Fibroblast of lung (primary cell): ENCODE data around the gene STIM1. TPM values are rescaled to one million over a fixed set of nuclear protein-coding genes. Genes with fewer than 3 reads are reported as not detected.

Experiments
- DNase-seq, 2 donors: peaks; one replicate each; pipeline versions ENCODE4 v3.0.0 to v3.0.0-alpha.2; 2010; ENCODE audit warnings: low read depth in 2 of 2
- H2AFZ ChIP-seq: 2 replicates; pipeline ENCODE4 v1.5.1; 2012; ENCODE audit warnings: low read length, control low read depth, inconsistent platforms
- H3K27ac ChIP-seq: 2 replicates; pipeline ENCODE4 v1.5.1; 2011; ENCODE audit warnings: low read length, control low read depth; ENCODE audit not compliant: insufficient read depth
- H3K27me3 ChIP-seq: 2 replicates; pipeline ENCODE4 v1.5.1; 2011; ENCODE audit warnings: mild to moderate bottlenecking, low read length; ENCODE audit not compliant: control insufficient read depth, insufficient read depth
- H3K36me3 ChIP-seq: 2 replicates; pipeline ENCODE4 v1.5.1; 2011; ENCODE audit warnings: low read length; ENCODE audit not compliant: control insufficient read depth, insufficient read depth
- H3K4me1 ChIP-seq: 2 replicates; pipeline ENCODE4 v1.5.1; 2011; ENCODE audit warnings: low read length; ENCODE audit not compliant: control insufficient read depth, insufficient read depth; ENCODE audit errors: extremely low read depth
- H3K4me2 ChIP-seq: 2 replicates; pipeline ENCODE4 v1.5.1; 2011; ENCODE audit warnings: low read length, control low read depth; ENCODE audit not compliant: insufficient read depth; ENCODE audit errors: extremely low read depth
- H3K4me3 ChIP-seq, 4 experiments: fragments of 200-600 bp in 1 of 4; sonication (generic) in 1 of 4; replicated peaks in 1 of 4; 2 replicates each; pipeline ENCODE4 v1.5.1; 2011 to 2016; ENCODE audit warnings: low read length in 4 of 4, low read depth in 3 of 4, mild to moderate bottlenecking in 3 of 4, control low read depth in 2 of 4, inconsistent platforms in 1 of 4, mixed read lengths in 1 of 4; ENCODE audit not compliant: insufficient read depth in 1 of 4; ENCODE audit errors: control extremely low read depth in 1 of 4
- H3K79me2 ChIP-seq: 2 replicates; pipeline ENCODE4 v1.5.1; 2012; ENCODE audit warnings: mild to moderate bottlenecking, low read length, inconsistent platforms; ENCODE audit not compliant: control insufficient read depth, insufficient read depth
- H3K9ac ChIP-seq: 2 replicates; pipeline ENCODE4 v1.5.1; 2011; ENCODE audit warnings: mild to moderate bottlenecking, low read length, control low read depth; ENCODE audit not compliant: insufficient read depth
- H3K9me3 ChIP-seq: 2 replicates; pipeline ENCODE4 v1.5.1; 2012; ENCODE audit warnings: low read depth, low read length; ENCODE audit not compliant: control insufficient read depth, insufficient read depth
- H4K20me1 ChIP-seq: 2 replicates; pipeline ENCODE4 v1.5.1; 2011; ENCODE audit warnings: low read length; ENCODE audit not compliant: control insufficient read depth, insufficient read depth; ENCODE audit errors: extremely low read depth
- EZH2 ChIP-seq: IDR thresholded peaks from 2 replicates; pipeline ENCODE4 v1.5.1; 2012; ENCODE audit warnings: low read length, control low read depth, mild to moderate bottlenecking; ENCODE audit errors: missing control alignments
- polyA plus RNA-seq, 2 donors: library from polyadenylated mRNA; depleted of rRNA in 1 of 2; stranded (reverse) in 1 of 2; unstranded in 1 of 2; fragments of >200 nt; gene quantifications; 2 replicates each; pipeline ENCODE4 v1.2.1, GENCODE V29; 2011 to 2012; ENCODE audit warnings: missing spikeins in 1 of 2
- total RNA-seq: library from RNA; depleted of rRNA; stranded (reverse); fragments of >200 nt; gene quantifications from 2 replicates; pipeline ENCODE4 v1.2.1, GENCODE V29; 2014
- TF ChIP-seq, protein P1 (sequence below), 2 donors: IDR thresholded peaks in 1 of 2; conservative IDR thresholded peaks in 1 of 2; 1 replicate in 1 of 2; 2 replicates in 1 of 2; pipeline ENCODE4 v1.5.1; 2011 to 2012; ENCODE audit warnings: low read length in 2 of 2, control low read depth in 1 of 2, inconsistent platforms in 1 of 2, low read depth in 1 of 2, mild to moderate bottlenecking in 1 of 2

Gene STIM1
- total and polyA plus RNA-seq, 2 donors (not counting 1 experiment from before 2014, with no cell fraction given): 38.1 to 44.6 TPM

DNA sequence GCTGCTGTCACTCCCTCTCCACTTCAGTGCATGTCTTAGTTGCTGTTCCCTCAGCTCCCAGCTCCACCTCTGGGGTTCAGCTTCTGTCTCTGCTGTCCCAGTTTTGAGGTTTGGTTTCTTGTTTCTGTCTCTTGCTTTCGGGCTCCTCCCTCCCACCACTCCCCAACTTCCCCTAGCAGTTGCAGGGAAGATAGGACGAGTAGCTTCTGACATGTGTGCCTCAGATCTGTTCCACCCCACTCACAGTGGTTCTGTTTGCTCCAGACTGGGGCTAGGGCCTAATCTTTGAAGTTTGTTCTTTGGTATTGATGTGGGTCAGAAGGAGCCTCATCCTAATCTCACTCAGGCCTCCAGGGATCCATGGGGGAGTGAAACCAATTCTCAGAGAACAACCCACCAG, 236.6 kb downstream of the STIM1 start:
- H3K79me2 ChIP-seq: peaks cover 21% of the 10 kb centered on the region
- no peaks in the 10 kb centered on the region for H3K36me3 ChIP-seq
- no peak overlapping the region for H3K4me2 ChIP-seq
- H3K9me3 ChIP-seq: no peaks in the 10 kb centered on the region
- H4K20me1 ChIP-seq: no peaks in the 10 kb centered on the region
- H3K4me3 ChIP-seq: no peak overlapping the region
- H2AFZ ChIP-seq: no peak overlapping the region
- TF ChIP-seq, protein P1, sequence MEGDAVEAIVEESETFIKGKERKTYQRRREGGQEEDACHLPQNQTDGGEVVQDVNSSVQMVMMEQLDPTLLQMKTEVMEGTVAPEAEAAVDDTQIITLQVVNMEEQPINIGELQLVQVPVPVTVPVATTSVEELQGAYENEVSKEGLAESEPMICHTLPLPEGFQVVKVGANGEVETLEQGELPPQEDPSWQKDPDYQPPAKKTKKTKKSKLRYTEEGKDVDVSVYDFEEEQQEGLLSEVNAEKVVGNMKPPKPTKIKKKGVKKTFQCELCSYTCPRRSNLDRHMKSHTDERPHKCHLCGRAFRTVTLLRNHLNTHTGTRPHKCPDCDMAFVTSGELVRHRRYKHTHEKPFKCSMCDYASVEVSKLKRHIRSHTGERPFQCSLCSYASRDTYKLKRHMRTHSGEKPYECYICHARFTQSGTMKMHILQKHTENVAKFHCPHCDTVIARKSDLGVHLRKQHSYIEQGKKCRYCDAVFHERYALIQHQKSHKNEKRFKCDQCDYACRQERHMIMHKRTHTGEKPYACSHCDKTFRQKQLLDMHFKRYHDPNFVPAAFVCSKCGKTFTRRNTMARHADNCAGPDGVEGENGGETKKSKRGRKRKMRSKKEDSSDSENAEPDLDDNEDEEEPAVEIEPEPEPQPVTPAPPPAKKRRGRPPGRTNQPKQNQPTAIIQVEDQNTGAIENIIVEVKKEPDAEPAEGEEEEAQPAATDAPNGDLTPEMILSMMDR (conservative IDR thresholded peaks at IDR 0.05 in 1 of 2, IDR thresholded peaks at IDR 0.05 in 1 of 2; ENCODE audit: low read depth in 1 of 2, low read length in 2 of 2): no peak
- no peak for TF ChIP-seq EZH2
- H3K4me1 ChIP-seq: peaks cover 3% of the 10 kb centered on the region
- H3K27ac ChIP-seq: no peak overlapping the region
- H3K9ac ChIP-seq: no peak overlapping the region
- no peak for DNase-seq
- no peaks in the 10 kb centered on the region for H3K27me3 ChIP-seq

DNA sequence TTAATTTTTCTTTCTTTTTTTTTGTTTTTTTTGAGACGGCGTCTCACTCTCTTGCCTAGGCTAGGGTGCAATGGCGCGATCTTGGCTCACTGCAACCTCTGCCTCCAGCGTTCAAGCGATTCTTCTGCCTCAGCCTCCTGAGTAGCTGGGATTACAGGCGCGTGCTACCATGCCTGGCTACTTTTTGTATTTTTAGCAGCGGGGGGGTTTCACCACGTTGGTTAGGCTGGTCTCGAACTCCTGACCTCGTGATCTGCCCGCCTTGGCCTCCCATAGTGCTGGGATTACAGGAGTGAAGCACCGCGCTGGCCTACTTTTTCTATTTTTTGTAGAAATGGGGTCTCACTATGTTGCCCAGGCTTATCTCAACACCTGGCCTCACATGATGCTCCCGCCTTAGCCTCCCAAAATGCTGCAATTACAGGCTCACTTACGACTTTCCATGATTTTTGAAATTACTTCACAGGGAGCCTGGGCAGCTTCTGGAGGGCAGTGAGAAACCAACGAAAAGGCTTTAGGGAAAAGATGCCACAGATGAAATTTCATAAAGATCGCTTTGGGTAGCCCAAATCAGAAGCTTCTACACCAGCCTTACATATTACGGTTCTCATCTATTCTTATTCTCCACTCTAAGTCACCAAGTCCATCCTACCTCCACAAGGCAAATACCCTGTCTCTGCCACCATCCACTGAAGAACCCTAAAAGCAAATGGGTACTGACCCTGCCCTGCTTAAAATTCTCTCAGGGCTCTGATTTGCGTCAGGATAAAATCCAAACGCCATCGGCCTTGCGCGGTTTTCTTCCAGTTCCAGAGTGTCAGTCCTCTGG, 238.3 kb downstream of the STIM1 start:
- Histone ChIP-seq H3K9me3 (no peaks in the 10 kb centered on the region), H3K4me2 (peak overlapping the region; percentile 69), H3K36me3 (no peaks in the 10 kb centered on the region), H3K4me3 (peak overlapping the region; percentile 51 to 90 (median 72)), H4K20me1 (no peaks in the 10 kb centered on the region), H3K79me2 (peaks cover 38% of the 10 kb centered on the region), H3K9ac (peak overlapping the region; percentile 90), H3K27ac (peak overlapping the region; percentile 97), H3K4me1 (peaks cover 4% of the 10 kb centered on the region), H2AFZ (peak overlapping the region; percentile 61), H3K27me3 (no peaks in the 10 kb centered on the region)
- DNase-seq: no peak
- TF ChIP-seq, protein P1 (conservative IDR thresholded peaks at IDR 0.05 in 1 of 2, IDR thresholded peaks at IDR 0.05 in 1 of 2; ENCODE audit: low read depth in 1 of 2, low read length in 2 of 2): no peak
- no peak for TF ChIP-seq EZH2

DNA sequence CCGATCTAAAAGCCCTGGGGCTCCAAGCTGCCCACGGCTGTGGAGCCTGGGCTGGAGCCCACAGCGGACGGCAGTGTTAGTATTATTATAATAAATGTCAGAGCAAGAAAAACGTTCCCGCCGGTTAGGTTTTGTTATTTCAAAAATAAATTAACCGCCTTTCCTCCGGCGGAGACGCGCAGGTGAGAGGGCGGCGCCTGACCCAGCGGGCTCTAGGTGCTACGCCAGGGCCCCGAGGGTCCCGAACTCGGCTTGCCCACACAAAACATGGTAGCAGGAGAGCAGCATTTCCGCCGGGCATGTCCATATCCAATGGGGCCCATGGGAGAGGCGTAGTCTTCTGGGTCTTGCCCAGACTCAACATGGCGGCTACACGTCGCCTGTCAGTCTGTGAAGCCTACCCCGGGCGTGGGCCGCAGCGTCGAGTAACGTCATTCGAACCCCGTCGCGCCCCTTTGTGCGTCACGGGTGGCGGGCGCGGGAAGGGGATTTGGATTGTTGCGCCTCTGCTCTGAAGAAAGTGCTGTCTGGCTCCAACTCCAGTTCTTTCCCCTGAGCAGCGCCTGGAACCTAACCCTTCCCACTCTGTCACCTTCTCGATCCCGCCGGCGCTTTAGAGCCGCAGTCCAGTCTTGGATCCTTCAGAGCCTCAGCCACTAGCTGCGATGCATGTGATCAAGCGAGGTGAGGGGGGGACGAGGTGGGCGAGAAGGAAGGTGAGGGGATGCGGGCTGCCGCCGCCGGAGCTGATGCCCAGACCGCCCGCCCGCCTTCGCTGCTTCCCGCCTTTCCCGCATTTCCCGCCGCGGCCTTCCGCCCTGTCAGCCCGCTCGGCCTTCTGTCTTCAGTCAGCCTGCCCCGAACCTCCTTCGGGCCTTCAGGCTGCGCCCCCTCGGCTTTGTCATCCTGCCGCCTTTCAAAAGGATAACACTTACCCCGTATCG, 239.2 kb downstream of the STIM1 start, which contains the start of gene RRM1:
Gene RRM1 (plus strand): TSS at position 452 of the 944 bp plus-strand sequence. CDS start 214 bp downstream, at position 666.
- Histone ChIP-seq H3K9ac (peak within 1 kb of the TSS; percentile 90), H3K36me3 (no peaks in the 10 kb centered on the region), H3K27me3 (no peaks in the 10 kb centered on the region), H3K9me3 (no peaks in the 10 kb centered on the region), H3K27ac (peak within 1 kb of the TSS; percentile 97), H3K4me1 (peaks cover 4% of the 10 kb centered on the region), H3K79me2 (peaks cover 45% of the 10 kb centered on the region), H3K4me2 (peak within 1 kb of the TSS; percentile 98), H2AFZ (peak within 1 kb of the TSS; percentile 80), H4K20me1 (no peaks in the 10 kb centered on the region), H3K4me3 (peak within 1 kb of the TSS; percentile 51 to 90 (median 72))
- DNase-seq: peak; percentile 97 to 98
- TF ChIP-seq EZH2: no peak
- TF ChIP-seq, protein P1 (conservative IDR thresholded peaks at IDR 0.05 in 1 of 2, IDR thresholded peaks at IDR 0.05 in 1 of 2; ENCODE audit: low read depth in 1 of 2, low read length in 2 of 2): no peak
